ENCODE data around the gene CPPED1.

CPPED1 gene

DNA sequence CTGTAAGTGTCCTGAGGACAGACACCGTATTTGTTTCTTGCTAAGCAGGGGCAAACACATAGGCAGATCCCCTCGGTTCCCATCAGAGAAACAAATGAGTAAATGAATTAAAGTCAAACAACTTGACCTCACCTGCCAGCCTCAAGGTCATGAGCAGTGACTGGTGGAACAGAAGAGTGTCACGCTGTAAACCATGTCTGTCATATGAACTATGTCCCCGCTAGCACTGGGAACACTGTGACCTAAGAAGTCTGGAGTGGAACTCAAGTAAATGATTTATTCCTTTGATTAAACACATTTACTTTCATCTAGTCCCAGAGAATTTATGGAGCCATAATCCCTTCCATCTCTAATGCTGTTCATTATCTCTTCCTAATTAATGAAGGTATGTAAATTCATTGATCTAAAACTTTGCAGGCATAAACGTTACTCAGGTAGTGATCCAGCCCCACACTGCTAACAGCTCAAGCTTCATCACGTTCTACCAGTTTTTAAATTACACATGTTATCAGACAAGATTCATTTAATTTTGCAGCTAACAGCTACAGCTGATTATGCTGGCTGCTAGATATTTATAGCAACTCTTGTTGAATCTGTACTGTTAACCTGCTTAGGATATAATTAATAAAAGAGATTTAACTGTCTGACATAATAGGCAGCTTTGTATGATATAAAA, 38.7 kb downstream of the CPPED1 start:
- H4K20me1 ChIP-seq (ENCODE audit: control insufficient read depth, insufficient read depth, low read depth, low read length), result no peaks in the 10 kb centered on the region

DNA sequence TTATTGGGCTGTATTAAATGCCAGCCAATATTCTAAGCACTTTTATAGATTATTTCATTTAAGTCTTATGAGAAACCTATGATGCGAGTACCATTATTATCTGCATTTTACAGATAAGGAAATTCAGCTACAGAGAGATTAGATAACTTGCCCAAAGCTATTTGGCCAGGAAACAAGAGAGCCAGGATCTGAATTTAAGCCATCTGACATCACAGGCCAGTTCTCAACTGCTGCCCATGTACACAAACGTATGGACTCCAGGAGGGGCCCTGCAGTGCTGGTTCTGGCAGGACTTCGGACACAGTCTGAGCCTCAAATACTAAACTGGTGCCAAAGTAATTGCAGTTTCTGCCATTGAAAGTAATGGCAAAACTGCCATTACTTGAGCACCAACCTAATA, 40.2 kb downstream of the CPPED1 start:
- Histone ChIP-seq H3K4me1 (ENCODE audit: control insufficient read depth, low read length) (peaks cover 25% of the 10 kb centered on the region), H3K36me3 (ENCODE audit: control insufficient read depth, low read length) (no peaks in the 10 kb centered on the region), H4K20me1 (ENCODE audit: control insufficient read depth, insufficient read depth, low read depth, low read length) (no peaks in the 10 kb centered on the region), H3F3A (ENCODE audit: control insufficient read depth, insufficient read depth) (no peaks in the 10 kb centered on the region), H3K27me3 (ENCODE audit: control insufficient read depth, low read length) (no peaks in the 10 kb centered on the region), H3K4me2 (ENCODE audit: low read length) (no peak overlapping the region), H3K79me2 (ENCODE audit: control insufficient read depth, low read length) (no peaks in the 10 kb centered on the region), H3K4me3 (ENCODE audit: low read length) (no peak overlapping the region), H3K27ac (ENCODE audit: low read depth, low read length) (no peak overlapping the region), H3K9me2 (replicated peaks; ENCODE audit: control insufficient read depth, low read length) (no peaks in the 10 kb centered on the region), H3K9me3 (ENCODE audit: control insufficient read depth, insufficient read depth, low read length) (no peaks in the 10 kb centered on the region)
- TF ChIP-seq EZH2phosphoT487 (IDR thresholded peaks at IDR 0.05; ENCODE audit: borderline replicate concordance, low read length), result no peak
- TF ChIP-seq CTCF (IDR thresholded peaks at IDR 0.05; ENCODE audit: low read depth, low read length, poor library complexity, severe bottlenecking), result no peak

More for the DNA sequence above, 38.7 kb downstream of the CPPED1 start:
- H3K4me2 ChIP-seq (ENCODE audit: low read length), result no peak overlapping the region
- H3K4me3 ChIP-seq (ENCODE audit: low read length), result no peak overlapping the region
- no peaks in the 10 kb centered on the region for H3K9me3 ChIP-seq (ENCODE audit: control insufficient read depth, insufficient read depth, low read length)
- H3F3A ChIP-seq (ENCODE audit: control insufficient read depth, insufficient read depth), result no peaks in the 10 kb centered on the region
- no peaks in the 10 kb centered on the region for H3K9me2 ChIP-seq (replicated peaks; ENCODE audit: control insufficient read depth, low read length)
- H3K27me3 ChIP-seq (ENCODE audit: control insufficient read depth, low read length), result no peaks in the 10 kb centered on the region
- no peak overlapping the region for H3K27ac ChIP-seq (ENCODE audit: low read depth, low read length)
- TF ChIP-seq EZH2phosphoT487 (IDR thresholded peaks at IDR 0.05; ENCODE audit: borderline replicate concordance, low read length) (no peak), CTCF (IDR thresholded peaks at IDR 0.05; ENCODE audit: low read depth, low read length, poor library complexity, severe bottlenecking) (no peak)
- H3K4me1 ChIP-seq (ENCODE audit: control insufficient read depth, low read length), result peaks cover 11% of the 10 kb centered on the region
- no peaks in the 10 kb centered on the region for H3K36me3 ChIP-seq (ENCODE audit: control insufficient read depth, low read length)
- no peaks in the 10 kb centered on the region for H3K79me2 ChIP-seq (ENCODE audit: control insufficient read depth, low read length)

DNA sequence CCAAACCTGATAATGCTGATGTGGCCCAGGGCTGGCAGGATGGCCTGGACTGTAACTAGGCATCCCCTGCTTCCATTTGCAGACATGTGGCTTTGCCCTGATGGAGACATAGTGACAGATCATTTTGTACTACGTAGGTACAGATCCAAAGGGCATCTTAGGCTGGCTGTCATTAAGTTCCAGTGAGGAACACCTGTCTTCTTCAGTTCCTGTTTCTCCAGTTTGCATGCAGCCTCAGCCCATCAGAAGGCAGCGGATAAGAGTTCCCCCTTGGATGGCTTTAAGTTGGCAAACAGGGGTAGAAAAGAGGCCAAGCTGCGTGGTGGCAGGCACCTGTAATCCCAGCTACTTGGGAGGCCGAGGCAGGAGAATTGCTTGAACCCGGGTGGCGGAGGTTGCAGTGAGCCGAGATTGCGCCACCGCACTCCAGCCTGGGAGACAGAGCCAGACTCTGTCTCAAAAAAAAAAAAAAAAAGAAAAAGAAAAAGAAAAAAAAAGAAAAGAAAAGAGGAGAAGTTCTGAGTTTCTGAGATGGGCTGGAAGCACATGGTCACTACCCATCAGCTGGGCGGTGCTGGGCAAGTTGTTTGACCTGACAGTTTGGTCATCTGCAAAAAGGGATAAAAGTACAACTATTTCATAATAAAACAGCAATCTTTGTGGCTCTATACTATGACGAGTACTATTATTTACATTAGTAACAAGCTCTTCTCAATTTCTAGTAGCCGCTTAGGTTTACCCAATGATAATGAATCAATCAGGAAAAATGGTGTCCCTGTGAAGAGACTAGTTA, 42.7 kb downstream of the CPPED1 start:
- Histone ChIP-seq H3K36me3 (ENCODE audit: control insufficient read depth, low read length) (no peaks in the 10 kb centered on the region), H3F3A (ENCODE audit: control insufficient read depth, insufficient read depth) (no peaks in the 10 kb centered on the region), H3K27ac (ENCODE audit: low read depth, low read length) (no peak overlapping the region), H3K9me3 (ENCODE audit: control insufficient read depth, insufficient read depth, low read length) (no peaks in the 10 kb centered on the region), H3K9me2 (replicated peaks; ENCODE audit: control insufficient read depth, low read length) (no peaks in the 10 kb centered on the region), H4K20me1 (ENCODE audit: control insufficient read depth, insufficient read depth, low read depth, low read length) (no peaks in the 10 kb centered on the region), H3K4me3 (ENCODE audit: low read length) (no peak overlapping the region), H3K79me2 (ENCODE audit: control insufficient read depth, low read length) (no peaks in the 10 kb centered on the region), H3K4me2 (ENCODE audit: low read length) (no peak overlapping the region; the same call in 1 of the 2 replicates), H3K4me1 (ENCODE audit: control insufficient read depth, low read length) (peaks cover 31% of the 10 kb centered on the region), H3K27me3 (ENCODE audit: control insufficient read depth, low read length) (no peaks in the 10 kb centered on the region)
- TF ChIP-seq EZH2phosphoT487 (IDR thresholded peaks at IDR 0.05; ENCODE audit: borderline replicate concordance, low read length) (no peak), CTCF (IDR thresholded peaks at IDR 0.05; ENCODE audit: low read depth, low read length, poor library complexity, severe bottlenecking) (no peak)
